ENCODE measurements around the gene RNF149.

The RNF149 gene

GRCh38 chr2:101305035-101305434, 3.5 kb downstream of the RNF149 start:
- no peak for TF ChIP-seq CTCF (IDR thresholded peaks at IDR 0.05; ENCODE audit: unreplicated experiment in 3 of 3)
- H3K4me3 Mint-ChIP-seq: peak overlapping the region; percentile 7 to 97 (median 57)
- H3K27me3 Mint-ChIP-seq (ENCODE audit: low read depth): no peaks in the 10 kb centered on the region
- H3K27ac Mint-ChIP-seq: peak overlapping the region in 1 of 3 experiments; percentile 15
- H3K36me3 Mint-ChIP-seq (ENCODE audit: low read depth): peaks cover 22% of the 10 kb centered on the region
- H3K9me3 Mint-ChIP-seq: no peaks in the 10 kb centered on the region
- H3K4me1 Mint-ChIP-seq: peaks cover 31% of the 10 kb centered on the region

GRCh38 chr2:101303688-101304087, 4.8 kb downstream of the RNF149 start:
- H3K27me3 Mint-ChIP-seq (ENCODE audit: low read depth): no peaks in the 10 kb centered on the region
- H3K27ac Mint-ChIP-seq: no peak overlapping the region
- H3K9me3 Mint-ChIP-seq: no peaks in the 10 kb centered on the region
- H3K4me3 Mint-ChIP-seq: no peak overlapping the region
- peaks cover 22% of the 10 kb centered on the region for H3K36me3 Mint-ChIP-seq (ENCODE audit: low read depth)
- peaks cover 39% of the 10 kb centered on the region for H3K4me1 Mint-ChIP-seq
- no peak for TF ChIP-seq CTCF (IDR thresholded peaks at IDR 0.05; ENCODE audit: unreplicated experiment in 3 of 3)

- Mint-ChIP-seq H3K4me1 (peaks cover 39% of the 10 kb centered on the region), H3K27me3 (ENCODE audit: low read depth) (no peaks in the 10 kb centered on the region), H3K9me3 (no peaks in the 10 kb centered on the region), H3K4me3 (no peak overlapping the region), H3K36me3 (ENCODE audit: low read depth) (peaks cover 22% of the 10 kb centered on the region), H3K27ac (no peak overlapping the region)
- no peak for TF ChIP-seq CTCF (IDR thresholded peaks at IDR 0.05; ENCODE audit: unreplicated experiment in 3 of 3)
Measured at GRCh38 chr2:101302016-101302415, 6.5 kb downstream of the RNF149 start.

- Mint-ChIP-seq H3K27ac (no peak overlapping the region), H3K9me3 (no peaks in the 10 kb centered on the region), H3K4me3 (no peak overlapping the region), H3K27me3 (ENCODE audit: low read depth) (no peaks in the 10 kb centered on the region), H3K4me1 (peaks cover 32% of the 10 kb centered on the region), H3K36me3 (ENCODE audit: low read depth) (peaks cover 17% of the 10 kb centered on the region)
- no peak for TF ChIP-seq CTCF (IDR thresholded peaks at IDR 0.05; ENCODE audit: unreplicated experiment in 3 of 3)
Measured at GRCh38 chr2:101300836-101301235, 7.7 kb downstream of the RNF149 start.

- Mint-ChIP-seq H3K9me3 (no peaks in the 10 kb centered on the region), H3K4me1 (peaks cover 25% of the 10 kb centered on the region), H3K4me3 (no peak overlapping the region), H3K27ac (no peak overlapping the region), H3K27me3 (ENCODE audit: low read depth) (no peaks in the 10 kb centered on the region), H3K36me3 (ENCODE audit: low read depth) (peaks cover 13% of the 10 kb centered on the region)
- no peak for TF ChIP-seq CTCF (IDR thresholded peaks at IDR 0.05; ENCODE audit: unreplicated experiment in 3 of 3)
Measured at GRCh38 chr2:101300164-101300563, 8.3 kb downstream of the RNF149 start.

- H3K36me3 Mint-ChIP-seq (ENCODE audit: low read depth): peaks cover 13% of the 10 kb centered on the region
- no peaks in the 10 kb centered on the region for H3K27me3 Mint-ChIP-seq (ENCODE audit: low read depth)
- H3K9me3 Mint-ChIP-seq: no peaks in the 10 kb centered on the region
- no peak for TF ChIP-seq CTCF (IDR thresholded peaks at IDR 0.05; ENCODE audit: unreplicated experiment in 3 of 3)
- H3K4me3 Mint-ChIP-seq: no peak overlapping the region
- H3K4me1 Mint-ChIP-seq: peaks cover 24% of the 10 kb centered on the region
- H3K27ac Mint-ChIP-seq: no peak overlapping the region
Measured at GRCh38 chr2:101299604-101300003, 8.9 kb downstream of the RNF149 start.

Data from nephron (organoid).